C4-2B (cell line): ENCODE data around the gene DLG2.

Experiments
- H3K27ac ChIP-seq: fragments of 450-650 bp; 2 replicates; pipeline ENCODE4 v1.5.1; 2017
- ZFX ChIP-seq: fragments of 450-650 bp; IDR thresholded peaks from 2 replicates; pipeline ENCODE4 v1.6.1; 2017
- TF ChIP-seq, protein P1 (sequence below): fragments of 450-650 bp; conservative IDR thresholded peaks from 2 replicates; pipeline ENCODE4 v1.5.1; 2017; ENCODE audit warnings: mild to moderate bottlenecking

The DLG2 gene

DNA sequence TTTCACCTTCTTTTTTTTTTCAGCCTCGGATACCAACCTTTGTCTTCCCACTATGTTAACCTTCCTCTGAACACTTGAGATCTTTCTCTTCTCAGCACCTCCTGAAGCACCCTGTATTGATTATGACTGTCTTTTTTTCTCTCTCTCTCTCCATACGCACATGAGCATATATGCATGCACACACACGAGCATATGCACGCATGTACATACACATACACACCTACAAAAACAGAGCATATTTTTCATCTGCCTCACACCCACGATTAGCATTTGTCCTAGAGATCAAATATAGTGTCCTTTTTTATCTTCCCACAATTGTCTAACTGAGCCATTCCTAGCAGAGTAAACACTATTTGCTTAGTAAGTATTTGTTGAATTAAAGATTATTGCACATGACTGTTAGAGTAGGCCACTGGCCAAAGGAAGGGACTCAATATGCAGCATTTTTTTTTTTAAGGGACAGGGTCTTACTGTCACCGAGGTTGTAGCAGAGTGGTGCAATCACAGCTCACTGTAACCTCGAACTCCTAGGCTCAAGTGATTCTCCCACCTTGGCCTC is 1718.8 kb downstream of the DLG2 start:
- H3K27ac ChIP-seq = no peak overlapping the region
- TF ChIP-seq ZFX = no peak
- TF ChIP-seq, protein P1, sequence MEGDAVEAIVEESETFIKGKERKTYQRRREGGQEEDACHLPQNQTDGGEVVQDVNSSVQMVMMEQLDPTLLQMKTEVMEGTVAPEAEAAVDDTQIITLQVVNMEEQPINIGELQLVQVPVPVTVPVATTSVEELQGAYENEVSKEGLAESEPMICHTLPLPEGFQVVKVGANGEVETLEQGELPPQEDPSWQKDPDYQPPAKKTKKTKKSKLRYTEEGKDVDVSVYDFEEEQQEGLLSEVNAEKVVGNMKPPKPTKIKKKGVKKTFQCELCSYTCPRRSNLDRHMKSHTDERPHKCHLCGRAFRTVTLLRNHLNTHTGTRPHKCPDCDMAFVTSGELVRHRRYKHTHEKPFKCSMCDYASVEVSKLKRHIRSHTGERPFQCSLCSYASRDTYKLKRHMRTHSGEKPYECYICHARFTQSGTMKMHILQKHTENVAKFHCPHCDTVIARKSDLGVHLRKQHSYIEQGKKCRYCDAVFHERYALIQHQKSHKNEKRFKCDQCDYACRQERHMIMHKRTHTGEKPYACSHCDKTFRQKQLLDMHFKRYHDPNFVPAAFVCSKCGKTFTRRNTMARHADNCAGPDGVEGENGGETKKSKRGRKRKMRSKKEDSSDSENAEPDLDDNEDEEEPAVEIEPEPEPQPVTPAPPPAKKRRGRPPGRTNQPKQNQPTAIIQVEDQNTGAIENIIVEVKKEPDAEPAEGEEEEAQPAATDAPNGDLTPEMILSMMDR = no peak

DNA sequence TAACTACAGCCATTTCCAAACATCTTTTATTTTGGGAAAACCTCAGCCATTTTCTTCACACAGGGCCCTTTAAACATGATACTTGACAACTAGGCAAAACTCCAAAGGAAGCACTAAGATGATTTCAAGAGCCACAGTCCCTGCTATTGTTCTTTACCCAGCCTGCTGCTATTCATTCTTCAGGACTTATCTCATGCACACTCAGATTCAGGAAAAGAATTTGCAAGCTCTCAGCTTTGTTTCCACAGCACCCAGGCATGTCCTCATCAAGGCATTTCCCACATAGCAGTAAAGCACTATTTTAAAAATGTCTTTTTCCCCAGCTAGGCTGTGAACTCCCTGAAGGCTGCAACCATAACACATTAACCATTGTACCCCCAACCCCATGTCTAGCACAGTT is 1731.6 kb downstream of the DLG2 start:
- TF ChIP-seq, protein P1 = no peak
- TF ChIP-seq ZFX = no peak
- no peak overlapping the region for H3K27ac ChIP-seq

DNA sequence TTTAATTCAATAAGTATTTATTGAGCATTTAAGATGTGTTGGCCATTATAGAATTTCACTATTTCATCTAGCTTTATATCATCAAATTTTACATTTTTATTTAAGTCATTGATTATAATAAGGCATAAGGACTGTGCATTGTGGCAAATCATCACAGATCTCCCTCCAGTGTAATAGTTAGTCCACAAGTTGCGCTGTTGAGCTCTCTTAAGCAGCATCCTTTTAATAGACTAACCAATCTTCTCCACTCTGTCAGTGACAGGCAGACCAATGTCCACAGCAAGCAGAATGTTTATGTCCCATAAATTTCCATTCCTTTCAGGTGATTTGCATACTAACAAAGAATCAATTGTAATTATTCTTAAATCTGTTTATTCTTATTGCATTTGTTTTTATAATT is 1745.7 kb downstream of the DLG2 start:
- no peak overlapping the region for H3K27ac ChIP-seq
- TF ChIP-seq, protein P1 = peak; percentile 43
- no peak for TF ChIP-seq ZFX

DNA sequence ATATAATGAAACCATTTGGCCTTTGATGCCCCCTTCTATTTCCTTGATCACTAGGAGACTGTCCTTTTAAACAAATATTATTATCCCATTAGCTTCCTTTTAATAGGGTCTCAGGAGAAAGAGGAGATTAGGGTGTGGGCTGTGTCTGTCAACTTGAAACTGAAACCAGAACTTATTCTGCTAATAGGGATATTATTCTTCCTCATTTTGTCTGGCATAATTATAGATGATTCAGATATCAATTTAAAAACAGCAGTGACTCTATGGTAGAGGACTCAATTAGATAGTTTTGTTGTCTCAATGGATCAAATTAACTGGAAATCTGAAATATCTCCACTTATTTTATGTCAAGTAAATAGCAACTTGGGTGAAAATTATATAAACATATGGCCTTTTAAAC is 1756.1 kb downstream of the DLG2 start:
- H3K27ac ChIP-seq = no peak overlapping the region

DNA sequence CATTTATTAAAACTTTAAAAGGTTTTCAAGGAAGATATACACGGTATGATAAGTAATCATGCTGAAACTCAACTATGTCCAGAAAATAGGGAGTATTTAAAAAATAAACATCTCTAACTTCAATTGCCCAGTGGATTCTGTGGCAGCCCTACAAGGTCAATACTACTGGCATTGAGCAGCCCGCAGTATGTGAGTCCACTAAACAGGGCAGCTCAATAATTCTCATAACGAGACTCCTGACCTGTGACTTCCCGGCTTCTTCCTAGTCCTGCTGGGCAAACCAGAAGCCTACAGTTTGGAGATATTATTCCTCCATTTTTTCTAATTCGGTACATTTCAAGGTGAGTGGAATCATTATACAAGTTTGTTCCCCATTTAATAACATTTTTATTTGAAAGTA is 1760.5 kb downstream of the DLG2 start:
- TF ChIP-seq, protein P1 = no peak
- no peak for TF ChIP-seq ZFX

More for the DNA sequence above, 1756.1 kb downstream of the DLG2 start:
- TF ChIP-seq, protein P1 = no peak
- TF ChIP-seq ZFX = no peak

DNA sequence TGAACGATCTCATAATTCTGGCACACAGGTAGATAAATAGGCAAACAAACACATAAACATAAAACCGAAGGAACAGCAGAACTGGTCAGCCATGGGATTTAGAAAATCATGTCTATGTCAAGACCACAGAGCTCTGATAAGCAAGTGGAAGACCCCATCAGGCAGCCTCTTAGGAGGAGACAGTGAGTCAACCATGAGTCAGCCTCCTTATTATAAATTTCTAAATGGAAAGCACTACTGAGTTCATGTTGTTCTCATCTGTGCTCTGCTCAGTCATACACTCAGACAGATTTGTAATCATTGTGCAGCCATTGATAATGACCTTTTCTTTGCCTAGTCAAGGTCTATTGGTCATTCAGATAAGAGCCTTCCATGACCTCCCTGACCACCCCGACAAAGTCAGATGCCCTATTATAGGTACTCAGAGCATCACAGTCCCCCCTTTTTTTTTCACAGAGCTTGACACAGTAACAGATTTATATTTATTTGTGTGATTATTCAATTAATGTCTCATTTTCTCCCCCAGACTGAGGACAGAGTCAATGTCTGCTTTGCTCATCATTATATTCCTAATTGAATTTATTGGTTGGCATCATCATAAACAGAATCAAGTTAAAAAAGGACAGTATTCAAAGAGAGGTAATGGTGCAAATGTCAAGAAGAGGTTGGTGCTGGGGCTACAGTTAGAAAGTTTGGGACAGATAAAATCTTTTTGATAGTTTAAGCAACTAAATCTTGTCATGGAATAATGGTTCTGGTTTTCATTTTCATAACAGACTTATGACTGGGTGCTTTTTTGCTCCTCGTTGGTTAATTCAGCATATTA is 1761.3 kb downstream of the DLG2 start:
- TF ChIP-seq, protein P1 = no peak
- no peak overlapping the region for H3K27ac ChIP-seq

More for the DNA sequence above, 1760.5 kb downstream of the DLG2 start:
- no peak overlapping the region for H3K27ac ChIP-seq

DNA sequence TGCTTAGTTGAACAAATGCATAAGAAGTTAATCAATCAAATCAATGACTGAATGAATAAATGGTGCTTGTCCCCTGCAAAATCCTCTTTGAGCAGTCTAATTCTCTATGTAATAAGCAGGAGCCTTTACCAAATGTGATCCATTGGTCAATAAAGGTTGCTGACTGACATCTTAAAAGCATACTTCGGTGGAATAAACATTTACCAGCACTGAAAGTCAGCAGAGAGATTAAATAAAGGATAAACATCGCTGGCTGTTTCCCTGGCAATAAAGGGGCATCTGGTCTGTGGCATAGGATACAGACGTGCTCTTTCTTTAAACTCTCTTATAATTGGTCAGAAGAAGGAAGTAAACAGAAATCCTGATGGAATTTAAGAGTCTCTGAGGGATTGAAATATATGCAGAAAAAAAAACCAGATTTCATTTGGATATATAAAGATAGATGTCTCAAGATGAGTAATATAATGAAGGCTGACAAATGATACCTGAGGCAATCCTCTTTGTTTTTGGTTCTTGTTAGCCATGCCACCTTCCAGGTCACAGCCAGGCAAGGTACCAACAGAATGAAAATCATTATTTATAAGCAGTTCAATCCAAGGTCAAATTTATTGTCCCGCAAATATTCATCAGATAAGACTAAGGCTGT is 1762.6 kb downstream of the DLG2 start:
- TF ChIP-seq ZFX = no peak
- TF ChIP-seq, protein P1 = no peak
- H3K27ac ChIP-seq = no peak overlapping the region
